Central memory CD8-positive, alpha-beta T cell (primary cell): ENCODE data around the gene ADCY3.
A peak's percentile ranks its signal among the peaks of the same experiment; 100 is the strongest.

Experiments
- ATAC-seq: fragments of 150-1000 bp; cut with Tn5 transposase; replicated peaks from 2 replicates; pipeline ENCODE4 v1.10.0; 2022; ENCODE audit warnings: mild to moderate bottlenecking, moderate FRiP score, moderate number of reproducible peaks; ENCODE audit not compliant: poor library complexity, severe bottlenecking; ENCODE audit errors: extremely low read depth
- DNase-seq, 2 donors: peaks; one replicate each; pipeline ENCODE4 v3.0.0; 2021; ENCODE audit warnings: low spot score in 2 of 2
- H3K27ac Mint-ChIP-seq: one replicate; pipeline ENCODE4 v1.8.0; 2022; ENCODE audit warnings: low read depth, mild to moderate bottlenecking, moderate library complexity, mixed read lengths
- H3K27me3 Mint-ChIP-seq: one replicate; pipeline ENCODE4 v1.8.0; 2022; ENCODE audit warnings: mixed read lengths
- H3K36me3 Mint-ChIP-seq: one replicate; pipeline ENCODE4 v1.8.0; 2022; ENCODE audit warnings: mild to moderate bottlenecking, moderate library complexity, mixed read lengths; ENCODE audit not compliant: insufficient read depth
- H3K4me1 Mint-ChIP-seq: one replicate; pipeline ENCODE4 v1.8.0; 2022; ENCODE audit warnings: mixed read lengths
- H3K4me3 Mint-ChIP-seq: one replicate; pipeline ENCODE4 v1.8.0; 2022; ENCODE audit warnings: mild to moderate bottlenecking, moderate library complexity, mixed read lengths
- H3K9me3 Mint-ChIP-seq: one replicate; pipeline ENCODE4 v1.8.0; 2022; ENCODE audit warnings: mixed read lengths

Gene ADCY3

DNA sequence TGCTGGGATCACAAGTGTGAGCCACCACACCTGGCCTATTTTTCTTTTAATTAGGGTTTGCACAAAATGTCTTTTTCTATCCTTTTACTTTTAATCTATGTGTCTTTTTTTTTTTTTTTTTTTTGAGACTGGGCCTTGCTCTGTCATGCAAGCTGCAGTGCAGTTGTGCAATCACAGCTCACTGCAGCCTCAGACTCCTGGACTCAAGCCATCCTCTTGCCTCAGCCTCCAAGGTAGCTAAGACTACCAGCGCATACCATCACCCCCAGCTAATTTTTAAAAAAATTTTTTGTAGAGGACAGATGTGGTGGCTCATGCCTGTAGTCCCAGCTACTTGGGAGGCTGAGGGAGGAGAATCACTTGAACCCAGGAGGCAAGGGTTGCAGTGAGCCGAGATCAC, 27.1 kb downstream of the ADCY3 start:
- Mint-ChIP-seq H3K36me3 (peaks cover 1% of the 10 kb centered on the region), H3K4me3 (no peak overlapping the region), H3K4me1 (no peaks in the 10 kb centered on the region), H3K9me3 (peaks cover 33% of the 10 kb centered on the region), H3K27me3 (no peaks in the 10 kb centered on the region), H3K27ac (no peak overlapping the region)
- no peak for DNase-seq
- ATAC-seq: no peak

DNA sequence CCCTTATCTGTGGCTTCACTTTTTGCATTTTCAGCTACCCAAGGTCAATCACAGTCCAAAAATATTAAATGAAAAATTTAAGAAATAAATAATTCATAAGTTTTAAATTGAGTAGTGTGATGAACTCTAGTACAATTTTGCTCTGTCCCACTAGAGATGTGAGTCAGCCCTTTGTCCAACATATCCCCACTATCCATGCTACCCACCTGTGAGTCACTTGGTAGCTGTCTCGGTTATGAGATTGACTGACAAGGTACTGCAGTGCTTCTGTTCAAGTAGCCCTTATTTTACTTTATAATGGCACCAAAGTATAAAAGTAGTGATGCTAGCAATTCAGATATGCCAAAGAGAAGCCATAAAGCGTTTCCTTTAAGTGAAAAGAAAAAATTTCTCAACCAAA, 28.8 kb downstream of the ADCY3 start:
- no peaks in the 10 kb centered on the region for H3K4me1 Mint-ChIP-seq
- peaks cover 2% of the 10 kb centered on the region for H3K36me3 Mint-ChIP-seq
- no peak for ATAC-seq
- H3K27ac Mint-ChIP-seq: no peak overlapping the region
- peaks cover 22% of the 10 kb centered on the region for H3K9me3 Mint-ChIP-seq
- no peaks in the 10 kb centered on the region for H3K27me3 Mint-ChIP-seq
- no peak overlapping the region for H3K4me3 Mint-ChIP-seq
- DNase-seq: no peak

DNA sequence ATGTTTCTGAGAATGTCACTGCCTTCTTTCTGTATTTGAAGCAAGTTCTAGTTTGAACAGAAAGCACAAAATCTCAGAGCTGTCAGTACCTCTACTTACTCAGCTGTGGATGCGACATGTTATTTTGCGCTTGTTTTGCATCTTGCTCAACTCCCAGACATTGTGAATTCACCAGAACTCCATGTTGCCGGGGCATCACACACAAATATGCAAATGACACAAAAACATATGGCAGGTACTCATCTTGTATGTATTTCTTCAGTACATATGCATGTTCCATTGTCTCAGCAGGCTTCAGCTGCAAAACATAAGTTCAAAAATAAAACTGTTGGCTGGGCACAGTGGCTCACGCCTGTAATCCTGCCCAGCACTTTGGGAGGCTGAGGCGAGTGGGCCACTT, 30.8 kb downstream of the ADCY3 start:
- H3K9me3 Mint-ChIP-seq: peaks cover 6% of the 10 kb centered on the region
- H3K4me1 Mint-ChIP-seq: no peaks in the 10 kb centered on the region
- H3K4me3 Mint-ChIP-seq: no peak overlapping the region
- no peak overlapping the region for H3K27ac Mint-ChIP-seq
- no peak for DNase-seq
- H3K36me3 Mint-ChIP-seq: peaks cover 5% of the 10 kb centered on the region
- H3K27me3 Mint-ChIP-seq: no peaks in the 10 kb centered on the region
- ATAC-seq: no peak

DNA sequence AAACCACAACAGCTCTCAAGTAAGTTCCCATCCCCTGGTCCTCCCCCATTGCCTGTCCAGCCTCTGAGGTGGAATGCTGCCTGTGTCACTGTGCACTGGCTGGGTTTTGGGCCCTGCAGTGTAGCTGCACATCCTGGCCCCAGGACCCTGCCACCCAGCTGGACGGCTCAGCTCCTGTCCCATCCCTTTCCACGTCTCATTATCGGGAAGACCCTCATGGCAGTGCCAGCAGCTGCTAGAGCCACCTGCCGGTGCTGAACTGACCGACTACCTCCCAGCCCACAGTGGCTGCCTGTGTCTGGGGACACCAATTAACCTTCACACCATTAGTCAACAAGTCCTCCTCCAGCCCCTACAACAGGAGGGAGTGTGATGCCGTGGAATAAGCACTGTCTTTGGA, 31.9 kb downstream of the ADCY3 start:
- Mint-ChIP-seq H3K4me1 (no peaks in the 10 kb centered on the region), H3K27ac (peak overlapping the region; percentile 30)

DNA sequence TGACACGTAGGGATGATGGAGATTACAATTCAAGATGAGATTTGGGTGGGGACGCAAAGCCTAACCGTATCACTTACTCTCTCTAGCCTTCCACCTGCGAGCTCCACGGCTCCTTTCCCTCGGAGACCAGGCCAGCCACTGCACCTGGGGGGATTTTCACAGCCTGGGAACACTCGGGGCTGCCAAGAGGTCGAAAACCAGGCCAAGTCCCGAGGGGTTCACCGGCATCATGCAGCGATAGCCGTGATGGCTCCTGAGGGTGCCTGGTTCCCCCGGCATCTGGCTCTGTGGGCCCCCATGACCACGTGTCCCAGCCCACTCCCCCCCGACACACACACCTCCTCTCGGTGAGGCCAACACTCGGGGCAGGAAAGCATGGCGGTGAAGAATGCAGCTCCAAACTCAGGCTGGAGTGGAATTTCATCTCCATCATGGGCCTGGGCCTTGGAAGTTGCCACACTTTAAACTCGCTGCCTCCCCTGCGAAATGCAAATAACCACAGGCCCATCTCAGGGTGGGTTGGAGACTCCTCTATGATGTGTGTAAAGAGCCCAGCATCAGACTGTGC, 32.6 kb downstream of the ADCY3 start:
- no peak overlapping the region for H3K4me3 Mint-ChIP-seq
- H3K27ac Mint-ChIP-seq: no peak overlapping the region
- ATAC-seq (no peak), DNase-seq (no peak)
- no peaks in the 10 kb centered on the region for H3K4me1 Mint-ChIP-seq
- H3K27me3 Mint-ChIP-seq: no peaks in the 10 kb centered on the region
- peaks cover 5% of the 10 kb centered on the region for H3K36me3 Mint-ChIP-seq
- no peaks in the 10 kb centered on the region for H3K9me3 Mint-ChIP-seq

More for the DNA sequence above, 31.9 kb downstream of the ADCY3 start:
- H3K9me3 Mint-ChIP-seq: no peaks in the 10 kb centered on the region
- no peak overlapping the region for H3K4me3 Mint-ChIP-seq
- H3K36me3 Mint-ChIP-seq: peaks cover 5% of the 10 kb centered on the region
- ATAC-seq (no peak), DNase-seq (no peak)
- no peaks in the 10 kb centered on the region for H3K27me3 Mint-ChIP-seq

DNA sequence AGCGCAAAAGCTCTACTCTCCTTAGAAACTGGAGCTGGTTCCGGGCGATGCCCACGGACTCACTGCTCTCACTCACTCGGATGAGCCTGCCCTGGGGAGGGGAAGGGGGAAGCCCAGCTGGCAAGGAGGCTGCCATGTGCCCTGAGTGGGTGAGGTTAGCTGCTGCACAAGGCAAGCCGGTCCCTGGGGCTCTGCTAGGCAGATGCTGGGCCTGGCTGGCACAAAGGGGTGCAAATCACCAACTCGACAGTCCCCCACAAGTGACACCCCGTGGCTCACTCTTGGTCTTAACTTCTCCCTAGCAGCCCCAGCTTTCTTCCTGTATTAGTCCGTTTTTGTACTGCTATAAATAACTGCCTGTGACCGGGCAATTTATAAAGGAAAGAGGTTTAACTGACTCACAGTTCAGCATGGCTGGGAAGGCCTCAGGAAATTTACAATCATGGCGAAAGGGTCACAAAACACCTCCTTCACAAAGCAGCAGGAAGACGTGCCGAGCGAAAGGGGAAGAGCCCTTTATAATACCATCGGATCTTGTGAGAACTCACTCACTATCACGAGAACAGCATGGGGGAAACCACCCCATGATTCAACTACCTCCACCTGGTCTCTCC, 33.2 kb downstream of the ADCY3 start:
- Mint-ChIP-seq H3K36me3 (peaks cover 5% of the 10 kb centered on the region), H3K27ac (no peak overlapping the region), H3K27me3 (no peaks in the 10 kb centered on the region), H3K4me3 (peak overlapping the region; percentile 39), H3K9me3 (no peaks in the 10 kb centered on the region), H3K4me1 (peaks cover 3% of the 10 kb centered on the region)
- no peak for DNase-seq
- ATAC-seq: peak; percentile 24

DNA sequence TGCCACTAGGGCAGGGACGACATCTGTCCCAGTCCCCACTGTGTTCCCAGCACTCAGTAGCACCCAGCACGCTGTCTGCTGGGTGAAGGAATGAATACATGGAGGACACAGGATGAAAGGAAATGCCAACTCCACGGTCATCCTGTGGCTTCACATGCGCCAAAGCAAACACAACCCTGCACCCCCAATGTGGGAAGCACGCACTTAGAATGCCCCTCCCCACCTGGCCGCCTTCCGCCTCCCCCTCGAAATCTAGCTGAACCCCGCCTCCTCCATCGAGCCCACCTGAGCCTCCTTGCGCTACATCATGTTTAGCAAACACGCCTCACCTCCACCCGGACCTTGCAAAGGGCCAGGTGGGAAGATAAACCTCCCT, 33.9 kb downstream of the ADCY3 start:
- Mint-ChIP-seq H3K9me3 (no peaks in the 10 kb centered on the region), H3K4me1 (peaks cover 9% of the 10 kb centered on the region), H3K36me3 (peaks cover 5% of the 10 kb centered on the region), H3K4me3 (no peak overlapping the region), H3K27ac (no peak overlapping the region), H3K27me3 (no peaks in the 10 kb centered on the region)
- ATAC-seq (no peak), DNase-seq (no peak)

DNA sequence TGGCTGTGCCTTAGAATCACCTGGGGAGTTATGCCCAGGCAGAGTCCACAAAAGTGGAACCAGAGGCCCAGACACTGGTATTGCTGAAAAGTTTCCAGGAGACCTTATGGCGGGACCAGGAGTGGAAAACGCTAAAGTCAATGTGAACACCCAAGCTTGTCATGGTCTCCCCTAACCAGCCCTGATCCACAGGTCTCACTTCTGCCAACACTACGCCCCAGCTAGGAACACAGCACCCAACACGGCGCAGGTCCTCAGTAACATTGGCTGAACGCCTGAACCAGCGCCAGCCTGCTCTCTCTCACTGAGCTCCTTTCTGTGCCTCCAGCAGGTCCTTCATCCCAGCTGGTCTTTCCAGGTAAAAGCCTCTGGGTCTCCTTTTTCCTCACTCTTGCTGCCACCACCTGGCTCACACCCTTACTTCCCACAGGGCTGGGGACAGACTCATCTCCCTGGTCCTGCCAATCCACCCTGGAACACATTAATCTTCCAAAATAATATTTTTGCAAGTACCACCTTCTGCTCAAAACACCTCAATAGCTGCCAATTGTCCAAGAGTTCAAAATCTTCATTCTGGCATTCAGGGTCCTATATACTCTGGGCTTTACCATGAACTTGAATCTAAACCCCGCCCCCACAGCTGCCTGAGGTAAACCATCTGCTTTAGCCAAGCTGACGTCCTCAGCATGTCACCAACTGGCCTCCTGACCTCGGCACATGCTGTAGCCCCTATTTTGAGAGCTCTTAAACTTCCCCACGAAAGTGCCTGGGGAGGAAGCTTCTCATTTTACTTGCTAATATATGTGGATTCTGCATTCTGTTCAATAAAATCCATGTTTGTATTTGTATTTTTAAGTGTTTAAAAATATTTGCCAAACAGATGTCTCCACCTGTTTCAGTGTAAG, 34.6 kb downstream of the ADCY3 start:
- Mint-ChIP-seq H3K27me3 (no peaks in the 10 kb centered on the region), H3K4me3 (no peak overlapping the region), H3K9me3 (no peaks in the 10 kb centered on the region), H3K27ac (peak overlapping the region; percentile 6), H3K4me1 (peaks cover 13% of the 10 kb centered on the region), H3K36me3 (peaks cover 5% of the 10 kb centered on the region)
- DNase-seq: no peak
- ATAC-seq: no peak

DNA sequence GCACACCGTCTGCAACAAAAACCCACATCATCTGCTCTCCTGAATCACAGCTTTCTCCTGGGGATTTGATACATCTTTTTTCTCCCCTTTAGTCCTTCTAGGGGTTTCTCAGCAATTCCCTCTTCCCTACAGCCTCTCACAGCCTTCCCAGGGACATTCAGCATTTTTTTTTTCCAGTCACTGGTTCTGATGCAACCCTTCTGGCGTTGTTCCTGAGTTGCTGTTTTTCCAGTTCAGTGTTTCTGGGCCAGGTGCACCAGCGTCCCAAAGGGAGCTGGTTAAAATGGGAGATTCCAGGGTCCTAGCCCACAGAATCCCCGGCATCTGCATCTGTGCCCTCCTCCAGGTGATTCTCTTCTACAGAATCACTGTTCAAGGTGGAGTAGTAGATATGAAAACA, 36.1 kb downstream of the ADCY3 start:
- Mint-ChIP-seq H3K36me3 (peaks cover 5% of the 10 kb centered on the region), H3K27me3 (no peaks in the 10 kb centered on the region), H3K9me3 (no peaks in the 10 kb centered on the region), H3K4me3 (no peak overlapping the region), H3K27ac (peak overlapping the region; percentile 47), H3K4me1 (peaks cover 17% of the 10 kb centered on the region)
- DNase-seq: no peak
- ATAC-seq: no peak

DNA sequence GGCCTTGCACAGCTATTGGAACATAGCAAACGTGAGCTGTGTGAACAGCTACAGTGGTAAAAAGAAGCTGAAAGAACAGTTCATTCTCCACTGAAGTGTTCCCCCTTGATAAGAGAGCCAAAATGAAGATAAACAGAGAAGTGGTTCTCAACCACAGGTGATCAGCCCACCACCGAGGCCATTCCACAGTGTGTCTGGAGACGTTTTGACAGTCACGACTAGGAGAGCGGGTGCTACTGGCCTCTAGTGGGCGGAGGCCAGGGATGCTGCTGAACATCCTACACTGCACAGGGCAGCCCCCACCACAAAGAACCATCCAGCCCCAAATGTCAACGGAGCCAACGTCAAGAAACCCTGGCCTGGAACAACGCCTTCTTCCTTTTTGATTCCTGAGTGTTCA, 38.4 kb downstream of the ADCY3 start:
- no peaks in the 10 kb centered on the region for H3K27me3 Mint-ChIP-seq
- H3K4me3 Mint-ChIP-seq: no peak overlapping the region
- no peak for ATAC-seq
- peaks cover 22% of the 10 kb centered on the region for H3K4me1 Mint-ChIP-seq
- peaks cover 7% of the 10 kb centered on the region for H3K36me3 Mint-ChIP-seq
- H3K27ac Mint-ChIP-seq: no peak overlapping the region
- H3K9me3 Mint-ChIP-seq: no peaks in the 10 kb centered on the region
- DNase-seq: no peak

DNA sequence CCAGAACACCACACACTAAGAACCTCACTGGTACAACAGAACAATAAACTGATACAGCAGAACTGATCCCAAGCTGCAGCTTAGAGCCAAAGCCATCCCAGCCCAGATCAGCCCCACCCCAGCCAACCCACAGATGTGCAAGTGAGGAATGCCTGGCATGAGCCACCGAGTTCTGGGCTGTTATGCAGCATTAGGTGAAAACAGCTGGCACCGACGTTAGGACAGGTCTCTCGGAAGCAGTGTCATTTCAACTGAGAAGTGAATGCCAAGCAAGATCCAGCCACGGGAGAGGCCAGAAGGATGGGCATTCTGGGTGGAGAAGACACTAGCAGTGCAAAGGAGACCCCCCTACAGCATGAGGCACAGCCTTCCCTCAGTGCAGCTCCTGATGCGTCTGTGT, 38.9 kb downstream of the ADCY3 start:
- peaks cover 5% of the 10 kb centered on the region for H3K36me3 Mint-ChIP-seq
- no peak for ATAC-seq
- H3K4me1 Mint-ChIP-seq: peaks cover 22% of the 10 kb centered on the region
- H3K27ac Mint-ChIP-seq: no peak overlapping the region
- no peak overlapping the region for H3K4me3 Mint-ChIP-seq
- H3K27me3 Mint-ChIP-seq: no peaks in the 10 kb centered on the region
- no peak for DNase-seq
- H3K9me3 Mint-ChIP-seq: no peaks in the 10 kb centered on the region

DNA sequence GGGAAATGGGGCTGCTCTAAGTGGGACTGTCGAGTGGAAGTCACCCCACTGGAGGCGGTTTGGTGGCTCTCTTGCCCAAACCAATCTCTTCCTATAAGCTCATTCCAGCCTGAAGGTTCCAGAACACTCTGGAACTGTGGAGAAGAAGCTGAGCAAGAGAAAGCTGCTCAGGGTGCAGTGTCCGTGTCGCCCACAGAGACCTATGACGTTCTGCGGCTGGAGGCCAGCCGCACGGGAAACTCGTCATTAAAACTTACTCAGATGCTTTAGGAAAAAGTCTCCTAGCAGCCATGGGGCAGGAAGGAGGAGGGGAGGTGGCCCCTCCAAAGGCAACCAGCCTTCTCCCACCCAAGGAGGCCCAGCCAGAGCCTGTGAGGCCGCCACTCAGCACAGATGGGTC, 41.7 kb downstream of the ADCY3 start:
- Mint-ChIP-seq H3K9me3 (no peaks in the 10 kb centered on the region), H3K36me3 (peaks cover 2% of the 10 kb centered on the region), H3K27me3 (no peaks in the 10 kb centered on the region), H3K27ac (no peak overlapping the region), H3K4me3 (no peak overlapping the region), H3K4me1 (peaks cover 22% of the 10 kb centered on the region)
- DNase-seq (no peak), ATAC-seq (no peak)

DNA sequence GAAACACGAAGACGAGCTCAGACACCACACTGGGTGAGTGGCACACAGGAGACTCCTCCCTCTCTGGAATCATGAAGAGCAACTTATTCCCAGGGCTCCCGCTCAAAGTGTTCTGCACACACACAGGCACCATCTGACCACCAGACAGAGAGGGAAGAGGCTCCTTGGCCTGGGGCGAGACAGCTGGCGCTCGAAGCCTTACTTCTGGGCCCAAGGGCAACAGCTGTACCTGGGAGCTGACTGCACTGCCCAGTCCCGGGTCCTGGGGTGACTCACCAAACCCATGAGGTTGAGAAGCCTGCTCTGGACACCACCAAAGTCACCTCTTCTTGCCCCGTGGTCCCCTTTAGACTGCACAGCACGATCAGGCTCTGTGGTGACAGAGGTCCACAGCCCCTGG, 42.4 kb downstream of the ADCY3 start:
- no peaks in the 10 kb centered on the region for H3K9me3 Mint-ChIP-seq
- peaks cover 22% of the 10 kb centered on the region for H3K4me1 Mint-ChIP-seq
- H3K4me3 Mint-ChIP-seq: no peak overlapping the region
- H3K36me3 Mint-ChIP-seq: peaks cover 2% of the 10 kb centered on the region
- no peak for ATAC-seq
- H3K27ac Mint-ChIP-seq: no peak overlapping the region
- H3K27me3 Mint-ChIP-seq: no peaks in the 10 kb centered on the region
- no peak for DNase-seq
